Type B pancreatic cell (in vitro differentiated cells): ENCODE measurements around the gene PERM1. TPM values are rescaled to one million over a fixed set of nuclear protein-coding genes. Genes with fewer than 3 reads are reported as not detected.

Experiments
- DNase-seq: peaks from one replicate; pipeline ENCODE4 v3.0.0; 2021; ENCODE audit warnings: mixed read lengths; ENCODE audit not compliant: unreplicated experiment; ENCODE audit errors: extremely low spot score
- H3K27ac Mint-ChIP-seq: 2 replicates; pipeline ENCODE4 v1.8.0; 2021; ENCODE audit warnings: mild to moderate bottlenecking, mixed read lengths
- H3K27me3 Mint-ChIP-seq: 2 replicates; pipeline ENCODE4 v1.8.0; 2021; ENCODE audit warnings: mixed read lengths
- H3K36me3 Mint-ChIP-seq: 2 replicates; pipeline ENCODE4 v1.8.0; 2021; ENCODE audit warnings: mixed read lengths
- H3K4me1 Mint-ChIP-seq: one replicate; pipeline ENCODE4 v1.8.0; 2021; ENCODE audit warnings: mixed read lengths; ENCODE audit not compliant: unreplicated experiment
- H3K4me3 Mint-ChIP-seq: 2 replicates; pipeline ENCODE4 v1.8.0; 2021; ENCODE audit warnings: mild to moderate bottlenecking, mixed read lengths
- H3K9me3 Mint-ChIP-seq: 2 replicates; pipeline ENCODE4 v1.8.0; 2021; ENCODE audit warnings: mixed read lengths
- CTCF ChIP-seq: fragments of 200-600 bp; sonication (generic); conservative IDR thresholded peaks from 2 replicates; pipeline ENCODE4 v1.5.0; 2021; ENCODE audit warnings: antibody characterized with exemption, mild to moderate bottlenecking
- total RNA-seq: library from RNA; stranded (reverse); gene quantifications from 2 replicates; pipeline ENCODE4 v1.2.1, GENCODE V29; 2021; ENCODE audit warnings: low replicate concordance

The PERM1 gene
- total RNA-seq, 1 donor from 2014 or later, result 0.34 TPM

- Mint-ChIP-seq H3K9me3 (no peaks in the 10 kb centered on the region), H3K36me3 (no peaks in the 10 kb centered on the region), H3K27me3 (peaks cover 39% of the 10 kb centered on the region), H3K27ac (no peak overlapping the region), H3K4me3 (no peak overlapping the region), H3K4me1 (peaks cover 12% of the 10 kb centered on the region)
- DNase-seq, result no peak
- no peak for TF ChIP-seq CTCF
Observed at GRCh38 chr1:932173-932510, 49.8 kb downstream of the PERM1 start.

- H3K4me3 Mint-ChIP-seq, result peak overlapping the region; percentile 45
- TF ChIP-seq CTCF, result no peak
- DNase-seq, result no peak
Observed at GRCh38 chr1:931380-932172, 50.3 kb downstream of the PERM1 start.

GRCh38 chr1:930633-931138 lies 51.2 kb downstream of the PERM1 start:
- Mint-ChIP-seq H3K4me3 (no peak overlapping the region), H3K27ac (no peak overlapping the region), H3K27me3 (peaks cover 47% of the 10 kb centered on the region), H3K9me3 (no peaks in the 10 kb centered on the region), H3K4me1 (peaks cover 19% of the 10 kb centered on the region), H3K36me3 (peaks cover 3% of the 10 kb centered on the region)
- no peak for TF ChIP-seq CTCF
- DNase-seq, result no peak

More at GRCh38 chr1:931380-932172, 50.3 kb downstream of the PERM1 start:
- H3K27ac Mint-ChIP-seq, result no peak overlapping the region
- peaks cover 15% of the 10 kb centered on the region for H3K4me1 Mint-ChIP-seq
- peaks cover 41% of the 10 kb centered on the region for H3K27me3 Mint-ChIP-seq
- H3K36me3 Mint-ChIP-seq, result peaks cover under 1% of the 10 kb centered on the region
- no peaks in the 10 kb centered on the region for H3K9me3 Mint-ChIP-seq

GRCh38 chr1:929712-930632 lies 51.9 kb downstream of the PERM1 start:
- no peak overlapping the region for H3K27ac Mint-ChIP-seq
- no peaks in the 10 kb centered on the region for H3K9me3 Mint-ChIP-seq
- no peak overlapping the region for H3K4me3 Mint-ChIP-seq
- H3K36me3 Mint-ChIP-seq, result peaks cover 3% of the 10 kb centered on the region
- peaks cover 17% of the 10 kb centered on the region for H3K4me1 Mint-ChIP-seq
- peaks cover 41% of the 10 kb centered on the region for H3K27me3 Mint-ChIP-seq
- no peak for TF ChIP-seq CTCF
- DNase-seq, result no peak

GRCh38 chr1:928825-929661 lies 52.9 kb downstream of the PERM1 start:
- peak overlapping the region; percentile 7 for H3K4me3 Mint-ChIP-seq
- H3K27me3 Mint-ChIP-seq, result peaks cover 39% of the 10 kb centered on the region
- no peak for TF ChIP-seq CTCF
- H3K9me3 Mint-ChIP-seq, result no peaks in the 10 kb centered on the region
- H3K4me1 Mint-ChIP-seq, result peaks cover 14% of the 10 kb centered on the region
- no peak for DNase-seq
- no peak overlapping the region for H3K27ac Mint-ChIP-seq
- peaks cover 3% of the 10 kb centered on the region for H3K36me3 Mint-ChIP-seq
